Measurements from ENCODE around the gene NDUFB8. TPM values are rescaled to one million over a fixed set of nuclear protein-coding genes. Genes with fewer than 3 reads are reported as not detected.

NDUFB8 gene
- total and polyA plus RNA-seq, 4 donors = 72.4 to 297 (median 199) TPM

DNA sequence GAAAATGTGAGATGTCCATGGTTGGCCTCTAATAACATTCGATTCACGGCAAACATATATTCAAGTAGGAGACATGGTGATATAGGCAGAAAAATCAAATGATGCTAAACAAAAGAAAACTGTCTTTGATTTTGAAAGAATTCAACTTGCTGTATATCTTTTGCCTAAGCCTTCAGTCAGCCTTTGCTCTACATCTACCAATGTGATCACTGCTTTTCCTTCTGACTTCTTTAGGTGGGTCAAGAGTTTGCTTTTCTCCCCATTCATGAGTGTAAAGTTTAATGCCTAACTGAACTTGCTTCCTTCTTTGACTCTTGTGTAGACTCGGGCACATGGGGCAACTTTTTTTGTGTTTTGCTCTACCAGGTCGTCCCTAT lies 5.7 kb upstream of the NDUFB8 start:
- Histone ChIP-seq H3K9ac (ENCODE audit: low read depth in 1 of 2, low read length in 2 of 2) (peak overlapping the region in 1 of 2 donors; percentile 47), H3K4me1 (ENCODE audit: control insufficient read depth in 4 of 4, insufficient read depth in 4 of 4, low read length in 3 of 4) (peaks cover 6 to 23% (median 18%) of the 10 kb centered on the region in 4 donors), H3K4me3 (ENCODE audit: low read depth in 1 of 3, low read length in 3 of 3) (peak overlapping the region; percentile 78 to 87 (median 79)), H3K27ac (ENCODE audit: low read depth in 1 of 2, low read length in 2 of 2) (no peak overlapping the region), H3K27me3 (ENCODE audit: control insufficient read depth in 4 of 4, insufficient read depth in 4 of 4, low read length in 3 of 4) (no peaks in the 10 kb centered on the region), H3K9me3 (ENCODE audit: control insufficient read depth in 4 of 4, low read length in 3 of 4) (no peaks in the 10 kb centered on the region), H3K36me3 (ENCODE audit: control insufficient read depth in 4 of 4, insufficient read depth in 3 of 4, low read depth in 1 of 4, low read length in 3 of 4) (peaks cover 0 to 9% (median 8%) of the 10 kb centered on the region in 4 donors)
- TF ChIP-seq EGR1 (IDR thresholded peaks at IDR 0.05; ENCODE audit: low read depth in 2 of 2) (no peak), SP1 (IDR thresholded peaks at IDR 0.05) (no peak), RXRA (IDR thresholded peaks at IDR 0.05) (no peak), GABPA (IDR thresholded peaks at IDR 0.05 in 1 of 2, conservative IDR thresholded peaks at IDR 0.05 in 1 of 2) (no peak), YY1 (IDR thresholded peaks at IDR 0.05) (no peak), RAD21 (IDR thresholded peaks at IDR 0.05) (no peak), TAF1 (conservative IDR thresholded peaks at IDR 0.05) (no peak), HNF4G (IDR thresholded peaks at IDR 0.05) (no peak), FOXA1 (IDR thresholded peaks at IDR 0.05) (no peak), NR2F2 (IDR thresholded peaks at IDR 0.05) (no peak), FOXA2 (IDR thresholded peaks at IDR 0.05) (no peak), HNF4A (conservative IDR thresholded peaks at IDR 0.05) (no peak), JUND (IDR thresholded peaks at IDR 0.05) (no peak)
- TF ChIP-seq, protein P1, sequence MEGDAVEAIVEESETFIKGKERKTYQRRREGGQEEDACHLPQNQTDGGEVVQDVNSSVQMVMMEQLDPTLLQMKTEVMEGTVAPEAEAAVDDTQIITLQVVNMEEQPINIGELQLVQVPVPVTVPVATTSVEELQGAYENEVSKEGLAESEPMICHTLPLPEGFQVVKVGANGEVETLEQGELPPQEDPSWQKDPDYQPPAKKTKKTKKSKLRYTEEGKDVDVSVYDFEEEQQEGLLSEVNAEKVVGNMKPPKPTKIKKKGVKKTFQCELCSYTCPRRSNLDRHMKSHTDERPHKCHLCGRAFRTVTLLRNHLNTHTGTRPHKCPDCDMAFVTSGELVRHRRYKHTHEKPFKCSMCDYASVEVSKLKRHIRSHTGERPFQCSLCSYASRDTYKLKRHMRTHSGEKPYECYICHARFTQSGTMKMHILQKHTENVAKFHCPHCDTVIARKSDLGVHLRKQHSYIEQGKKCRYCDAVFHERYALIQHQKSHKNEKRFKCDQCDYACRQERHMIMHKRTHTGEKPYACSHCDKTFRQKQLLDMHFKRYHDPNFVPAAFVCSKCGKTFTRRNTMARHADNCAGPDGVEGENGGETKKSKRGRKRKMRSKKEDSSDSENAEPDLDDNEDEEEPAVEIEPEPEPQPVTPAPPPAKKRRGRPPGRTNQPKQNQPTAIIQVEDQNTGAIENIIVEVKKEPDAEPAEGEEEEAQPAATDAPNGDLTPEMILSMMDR (IDR thresholded peaks at IDR 0.05; ENCODE audit: low read depth, low read length, missing input control) = no peak
- TF ChIP-seq, protein P2, sequence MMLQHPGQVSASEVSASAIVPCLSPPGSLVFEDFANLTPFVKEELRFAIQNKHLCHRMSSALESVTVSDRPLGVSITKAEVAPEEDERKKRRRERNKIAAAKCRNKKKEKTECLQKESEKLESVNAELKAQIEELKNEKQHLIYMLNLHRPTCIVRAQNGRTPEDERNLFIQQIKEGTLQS (IDR thresholded peaks at IDR 0.05) = no peak
- TF ChIP-seq, protein P3, sequence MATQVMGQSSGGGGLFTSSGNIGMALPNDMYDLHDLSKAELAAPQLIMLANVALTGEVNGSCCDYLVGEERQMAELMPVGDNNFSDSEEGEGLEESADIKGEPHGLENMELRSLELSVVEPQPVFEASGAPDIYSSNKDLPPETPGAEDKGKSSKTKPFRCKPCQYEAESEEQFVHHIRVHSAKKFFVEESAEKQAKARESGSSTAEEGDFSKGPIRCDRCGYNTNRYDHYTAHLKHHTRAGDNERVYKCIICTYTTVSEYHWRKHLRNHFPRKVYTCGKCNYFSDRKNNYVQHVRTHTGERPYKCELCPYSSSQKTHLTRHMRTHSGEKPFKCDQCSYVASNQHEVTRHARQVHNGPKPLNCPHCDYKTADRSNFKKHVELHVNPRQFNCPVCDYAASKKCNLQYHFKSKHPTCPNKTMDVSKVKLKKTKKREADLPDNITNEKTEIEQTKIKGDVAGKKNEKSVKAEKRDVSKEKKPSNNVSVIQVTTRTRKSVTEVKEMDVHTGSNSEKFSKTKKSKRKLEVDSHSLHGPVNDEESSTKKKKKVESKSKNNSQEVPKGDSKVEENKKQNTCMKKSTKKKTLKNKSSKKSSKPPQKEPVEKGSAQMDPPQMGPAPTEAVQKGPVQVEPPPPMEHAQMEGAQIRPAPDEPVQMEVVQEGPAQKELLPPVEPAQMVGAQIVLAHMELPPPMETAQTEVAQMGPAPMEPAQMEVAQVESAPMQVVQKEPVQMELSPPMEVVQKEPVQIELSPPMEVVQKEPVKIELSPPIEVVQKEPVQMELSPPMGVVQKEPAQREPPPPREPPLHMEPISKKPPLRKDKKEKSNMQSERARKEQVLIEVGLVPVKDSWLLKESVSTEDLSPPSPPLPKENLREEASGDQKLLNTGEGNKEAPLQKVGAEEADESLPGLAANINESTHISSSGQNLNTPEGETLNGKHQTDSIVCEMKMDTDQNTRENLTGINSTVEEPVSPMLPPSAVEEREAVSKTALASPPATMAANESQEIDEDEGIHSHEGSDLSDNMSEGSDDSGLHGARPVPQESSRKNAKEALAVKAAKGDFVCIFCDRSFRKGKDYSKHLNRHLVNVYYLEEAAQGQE (IDR thresholded peaks at IDR 0.05) = no peak
- TF ChIP-seq, protein P4, sequence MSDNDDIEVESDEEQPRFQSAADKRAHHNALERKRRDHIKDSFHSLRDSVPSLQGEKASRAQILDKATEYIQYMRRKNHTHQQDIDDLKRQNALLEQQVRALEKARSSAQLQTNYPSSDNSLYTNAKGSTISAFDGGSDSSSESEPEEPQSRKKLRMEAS (IDR thresholded peaks at IDR 0.05) = no peak
- 49% methylated on average over 4 of the region's 4 CpGs for WGBS
- no peak for DNase-seq (ENCODE audit: low spot score)

DNA sequence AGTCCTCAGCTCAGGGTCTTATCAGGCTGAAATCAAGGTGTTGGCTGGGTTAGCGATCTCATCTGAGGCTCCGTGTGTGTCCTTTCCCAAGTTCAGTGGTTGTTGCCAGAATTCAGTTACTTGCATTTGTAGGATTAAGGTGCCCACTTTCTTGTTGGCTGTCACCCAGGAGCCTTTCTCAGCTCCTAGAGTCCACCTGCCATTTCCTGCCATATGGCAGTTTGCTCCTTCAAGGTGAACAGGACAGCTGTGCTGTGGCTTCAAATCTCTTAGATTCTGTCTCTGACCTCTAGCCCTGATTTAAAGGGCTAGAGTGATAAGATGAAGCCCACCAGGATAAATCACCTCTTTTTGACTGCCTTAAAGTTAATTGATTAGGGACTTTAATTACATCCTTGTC lies 5.1 kb upstream of the NDUFB8 start:
- peaks cover 0 to 6% (median 5%) of the 10 kb centered on the region in 4 donors for H3K36me3 ChIP-seq (ENCODE audit: control insufficient read depth in 4 of 4, insufficient read depth in 3 of 4, low read depth in 1 of 4, low read length in 3 of 4)
- H3K4me3 ChIP-seq (ENCODE audit: low read depth in 1 of 3, low read length in 3 of 3) = no peak overlapping the region
- WGBS = 79% methylated on average over 2 of the region's 2 CpGs
- no peak overlapping the region for H3K27ac ChIP-seq (ENCODE audit: low read depth in 1 of 2, low read length in 2 of 2)
- no peak for DNase-seq (ENCODE audit: low spot score)
- H3K27me3 ChIP-seq (ENCODE audit: control insufficient read depth in 4 of 4, insufficient read depth in 4 of 4, low read length in 3 of 4) = no peaks in the 10 kb centered on the region
- H3K4me1 ChIP-seq (ENCODE audit: control insufficient read depth in 4 of 4, insufficient read depth in 4 of 4, low read length in 3 of 4) = peaks cover 6 to 28% (median 18%) of the 10 kb centered on the region in 4 donors
- H3K9ac ChIP-seq (ENCODE audit: low read depth in 1 of 2, low read length in 2 of 2) = no peak overlapping the region
- H3K9me3 ChIP-seq (ENCODE audit: control insufficient read depth in 4 of 4, low read length in 3 of 4) = no peaks in the 10 kb centered on the region
- TF ChIP-seq GABPA (IDR thresholded peaks at IDR 0.05 in 1 of 2, conservative IDR thresholded peaks at IDR 0.05 in 1 of 2) (no peak), FOXA2 (IDR thresholded peaks at IDR 0.05) (no peak), JUND (IDR thresholded peaks at IDR 0.05) (no peak), HNF4G (IDR thresholded peaks at IDR 0.05) (no peak), SP1 (IDR thresholded peaks at IDR 0.05) (no peak), RXRA (IDR thresholded peaks at IDR 0.05) (no peak), TAF1 (conservative IDR thresholded peaks at IDR 0.05) (no peak), HNF4A (conservative IDR thresholded peaks at IDR 0.05) (no peak), YY1 (IDR thresholded peaks at IDR 0.05) (no peak), FOXA1 (IDR thresholded peaks at IDR 0.05) (no peak), NR2F2 (IDR thresholded peaks at IDR 0.05) (no peak), EGR1 (IDR thresholded peaks at IDR 0.05; ENCODE audit: low read depth in 2 of 2) (no peak)
- TF ChIP-seq, protein P5, sequence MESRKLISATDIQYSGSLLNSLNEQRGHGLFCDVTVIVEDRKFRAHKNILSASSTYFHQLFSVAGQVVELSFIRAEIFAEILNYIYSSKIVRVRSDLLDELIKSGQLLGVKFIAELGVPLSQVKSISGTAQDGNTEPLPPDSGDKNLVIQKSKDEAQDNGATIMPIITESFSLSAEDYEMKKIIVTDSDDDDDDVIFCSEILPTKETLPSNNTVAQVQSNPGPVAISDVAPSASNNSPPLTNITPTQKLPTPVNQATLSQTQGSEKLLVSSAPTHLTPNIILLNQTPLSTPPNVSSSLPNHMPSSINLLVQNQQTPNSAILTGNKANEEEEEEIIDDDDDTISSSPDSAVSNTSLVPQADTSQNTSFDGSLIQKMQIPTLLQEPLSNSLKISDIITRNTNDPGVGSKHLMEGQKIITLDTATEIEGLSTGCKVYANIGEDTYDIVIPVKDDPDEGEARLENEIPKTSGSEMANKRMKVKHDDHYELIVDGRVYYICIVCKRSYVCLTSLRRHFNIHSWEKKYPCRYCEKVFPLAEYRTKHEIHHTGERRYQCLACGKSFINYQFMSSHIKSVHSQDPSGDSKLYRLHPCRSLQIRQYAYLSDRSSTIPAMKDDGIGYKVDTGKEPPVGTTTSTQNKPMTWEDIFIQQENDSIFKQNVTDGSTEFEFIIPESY (IDR thresholded peaks at IDR 0.05) = no peak
- TF ChIP-seq, protein P2 (IDR thresholded peaks at IDR 0.05) = no peak
- TF ChIP-seq, protein P3 (IDR thresholded peaks at IDR 0.05) = no peak
- TF ChIP-seq, protein P4 (IDR thresholded peaks at IDR 0.05) = no peak

All from liver (tissue), 9 donors.